ENCODE data around the gene RIPK3.
"Not testable (repeated sequence)": the region's sequence is repeated elsewhere in the genome, so short reads cannot be mapped to it uniquely, and the experiment has no call there.

Gene RIPK3

DNA sequence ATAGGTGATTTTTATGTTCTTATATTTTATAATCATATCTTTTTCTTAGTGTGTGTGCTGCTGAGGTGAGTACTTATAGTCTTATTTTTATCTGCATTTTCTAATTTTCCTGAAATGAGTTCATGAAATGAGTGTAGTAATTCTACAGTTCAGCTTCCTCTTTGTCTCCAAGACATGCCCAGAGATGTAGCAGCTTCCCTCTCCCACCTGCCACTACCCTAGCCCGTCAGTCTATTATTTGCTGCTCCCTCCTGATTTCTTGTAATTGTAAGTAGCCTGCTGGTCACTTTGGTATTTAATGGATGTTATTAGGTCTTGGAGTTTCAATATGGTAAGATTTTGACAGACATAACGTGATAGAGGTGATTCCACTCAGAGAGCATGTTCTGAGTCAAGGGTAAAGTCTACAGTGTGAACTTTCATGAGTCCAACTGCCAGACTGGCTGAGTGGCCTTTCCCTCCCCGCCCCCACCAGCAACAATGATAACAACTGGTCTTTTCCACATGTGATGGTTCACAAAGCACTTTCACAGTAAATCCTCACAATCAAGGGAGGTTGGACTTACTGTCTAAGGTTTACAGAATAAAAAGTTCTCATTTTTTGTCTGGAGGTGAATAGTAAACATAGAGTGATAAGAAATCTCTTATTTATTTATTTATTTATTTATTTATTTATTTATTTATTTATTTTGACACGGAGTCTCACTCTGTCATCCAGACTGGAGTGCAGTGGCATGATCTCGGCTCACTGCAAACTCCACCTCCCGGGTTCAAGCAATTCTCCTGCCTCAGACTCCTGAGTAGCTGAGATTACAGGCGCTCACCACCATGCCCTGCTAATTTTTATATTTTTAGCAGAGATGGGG lies 4.2 kb upstream of the RIPK3 start:
- DNase-seq: no peak

DNA sequence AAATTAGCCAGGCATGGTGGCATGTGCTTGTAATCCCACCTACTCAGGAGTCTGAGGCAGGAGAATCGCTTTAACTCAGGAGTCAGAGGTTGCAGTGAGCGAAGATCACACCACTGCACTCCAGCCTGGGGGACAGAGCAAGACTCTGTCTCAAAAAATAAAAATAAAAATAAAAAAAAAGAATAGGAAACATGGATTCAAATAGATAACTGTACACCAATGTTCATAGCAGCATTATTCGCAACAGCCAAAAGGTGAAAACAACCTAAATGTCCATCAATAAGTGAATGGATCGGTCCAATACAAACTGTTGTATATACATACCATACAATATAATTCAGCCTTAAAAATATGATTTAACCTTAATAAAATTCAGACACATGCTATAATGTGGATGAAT lies 3.1 kb upstream of the RIPK3 start:
- DNase-seq: no peak

DNA sequence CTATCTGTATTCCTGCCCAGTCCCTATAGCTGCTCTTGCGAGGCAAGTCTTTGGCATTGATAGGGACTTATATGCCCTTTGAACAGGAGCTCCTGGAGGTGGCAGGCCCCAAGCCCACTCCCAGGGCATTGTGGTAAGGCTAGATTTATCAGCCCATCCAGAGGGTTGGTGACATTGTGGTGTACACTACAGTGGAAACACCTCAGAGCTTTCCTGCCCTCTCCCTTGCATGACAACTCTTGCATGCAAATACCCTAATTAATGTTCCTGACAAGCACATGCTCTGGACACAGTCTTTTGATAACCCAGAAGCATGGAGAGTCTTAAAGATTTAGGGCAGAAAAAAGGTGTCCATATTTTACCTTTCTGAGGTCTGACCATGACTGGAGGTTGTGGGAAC lies 815 bp upstream of the RIPK3 start:
- no peak for DNase-seq

DNA sequence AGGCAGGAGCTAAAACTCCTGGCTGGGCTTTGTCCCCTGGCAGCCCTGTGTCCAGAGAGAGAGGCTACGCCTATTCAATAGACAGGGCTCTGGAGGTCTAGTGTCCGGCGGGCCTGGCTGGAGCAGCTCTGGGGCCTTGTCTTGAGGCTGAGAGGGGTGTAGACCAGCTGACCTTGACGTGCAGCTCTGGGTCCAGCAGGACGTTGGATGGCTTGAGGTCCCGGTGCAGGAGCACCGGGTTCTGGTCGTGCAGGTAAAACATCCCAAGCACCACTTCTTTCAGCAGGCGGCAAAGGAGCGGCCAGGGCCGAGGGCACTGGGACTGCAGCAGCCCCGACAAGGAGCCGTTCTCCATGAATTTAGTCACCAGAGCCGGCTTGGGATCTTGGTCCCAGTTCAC lies 948 bp downstream of the RIPK3 start:
- DNase-seq: no peak

DNA sequence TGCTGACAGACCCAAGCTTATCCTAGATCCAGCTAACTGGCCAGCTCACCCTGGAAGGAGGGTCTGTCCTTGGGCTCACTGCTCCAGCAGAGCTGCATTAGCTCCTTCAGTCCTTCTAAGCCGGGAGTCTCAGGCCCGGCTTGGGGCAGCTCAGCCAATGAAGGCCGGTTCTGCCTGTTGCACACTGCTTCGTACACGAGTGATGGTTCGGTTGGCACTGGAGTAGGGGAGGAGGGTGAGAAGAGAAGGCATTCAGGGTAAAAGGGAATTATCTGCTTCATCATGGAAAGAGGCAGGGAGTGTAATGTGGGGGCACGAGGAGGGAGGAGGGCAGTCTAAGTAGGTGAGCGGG lies 2.0 kb downstream of the RIPK3 start:
- DNase-seq: no peak

DNA sequence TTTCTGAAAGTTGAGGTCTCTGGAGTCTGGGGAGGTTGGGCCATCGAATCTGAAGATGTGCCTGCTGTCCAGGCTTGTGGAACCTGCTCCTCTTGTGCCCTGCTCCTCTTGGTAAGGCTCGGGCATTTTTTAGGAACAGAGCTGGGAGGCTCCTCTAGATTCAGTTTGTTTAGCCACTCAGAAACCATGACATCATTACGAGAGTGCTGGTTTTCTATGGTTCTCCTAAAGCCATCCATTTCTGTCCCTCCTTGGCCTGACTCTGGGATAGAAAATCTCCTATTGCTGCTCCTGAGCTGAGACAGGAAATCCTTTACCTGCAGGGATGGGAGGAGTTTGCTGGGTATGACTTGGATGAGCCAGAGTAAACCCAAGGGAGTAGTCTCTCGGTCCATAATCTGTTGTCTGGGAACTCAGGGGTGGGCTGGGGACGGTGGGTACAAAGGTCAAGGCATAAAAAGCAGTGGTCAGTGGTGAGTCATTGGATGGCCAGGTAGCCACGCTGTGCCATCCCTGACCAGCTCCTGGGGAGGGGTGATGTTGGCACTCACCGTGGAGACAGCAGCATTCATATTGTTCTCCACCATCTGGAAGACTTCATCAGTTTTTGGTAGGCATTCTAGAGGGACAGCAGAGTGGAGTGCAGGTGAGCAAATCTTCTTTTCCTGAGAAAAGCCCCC lies 2.5 kb downstream of the RIPK3 start:
- DNase-seq: no peak

DNA sequence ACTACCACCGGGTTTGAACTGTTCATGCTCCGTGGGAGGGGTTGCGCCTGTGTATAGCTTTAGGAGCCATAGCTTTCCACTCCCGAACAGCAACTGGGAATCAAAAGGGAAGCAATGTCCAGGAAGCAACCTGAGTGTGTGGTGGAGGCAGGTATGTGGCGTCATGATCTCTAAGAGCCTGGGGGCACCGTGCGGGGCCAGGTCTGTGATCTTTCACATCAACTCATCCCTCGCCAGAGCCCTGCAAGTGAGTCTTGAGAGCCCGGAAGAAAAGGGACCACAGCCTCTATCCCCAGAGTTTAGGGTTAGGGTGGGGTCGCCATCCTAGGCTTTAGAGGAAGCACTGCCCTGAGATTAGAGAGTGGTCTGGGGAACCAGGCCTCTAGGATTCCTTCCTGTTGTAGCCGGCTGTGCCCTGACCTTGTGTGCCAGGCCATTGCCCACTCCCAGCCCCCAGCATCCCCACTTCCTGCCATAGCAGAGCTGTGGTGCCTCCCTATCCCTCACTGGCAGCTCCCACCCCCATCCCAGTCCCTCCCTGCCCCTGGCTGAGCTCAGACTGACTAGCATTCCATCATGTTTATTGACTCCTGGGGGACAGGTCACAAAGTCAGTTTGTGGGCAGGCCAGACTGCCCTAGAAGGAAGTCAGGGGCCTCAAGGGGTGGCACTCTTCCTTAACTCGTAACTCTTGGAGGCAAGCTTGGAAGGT lies 4.2 kb downstream of the RIPK3 start:
- DNase-seq: no peak

DNA sequence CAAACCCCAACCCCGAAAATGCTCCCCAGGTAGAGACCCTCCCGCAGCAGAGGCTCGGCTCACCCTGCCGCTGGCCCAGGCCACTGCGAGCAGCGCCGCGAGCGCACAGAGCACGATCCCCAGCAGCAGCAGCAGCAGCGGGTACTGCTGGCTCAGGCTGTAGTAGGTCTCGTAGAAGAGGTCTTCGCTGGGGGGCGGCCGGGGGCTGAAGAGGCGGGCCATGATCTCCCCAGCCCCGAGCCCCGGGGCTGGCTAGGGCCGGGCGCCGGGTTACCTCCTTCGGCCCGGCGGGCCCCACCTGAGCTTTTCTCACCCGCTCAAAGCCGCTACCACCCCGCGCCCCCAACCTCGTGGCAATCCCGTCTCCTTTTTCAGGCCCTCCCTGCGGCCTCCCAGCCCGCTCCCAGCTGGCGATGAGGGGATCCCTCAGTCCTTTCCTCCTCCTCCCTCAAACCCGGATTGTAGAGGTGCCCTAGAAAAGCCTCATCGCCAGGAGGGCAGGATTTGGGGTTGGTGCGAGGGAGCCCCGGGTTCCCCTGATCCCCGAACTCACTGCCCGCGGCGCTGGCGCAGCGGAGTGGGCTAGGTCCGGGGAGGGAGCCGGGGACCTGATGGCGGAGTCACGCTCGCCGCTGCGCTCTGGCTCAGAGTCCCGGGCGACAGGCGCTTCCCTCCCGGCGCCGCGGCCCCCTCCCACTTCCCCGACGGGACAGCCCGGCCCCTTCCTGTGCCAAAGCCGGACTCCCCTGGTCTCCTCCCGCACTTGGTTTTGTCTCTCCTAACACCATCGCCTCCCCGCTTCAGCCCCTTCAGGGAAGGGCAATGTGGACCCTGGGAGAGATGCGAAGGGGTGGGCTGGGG lies 5.1 kb downstream of the RIPK3 start, which contains the start of gene ADCY4:
ADCY4 (minus strand) TSS at position 641 of the 861 bp plus-strand sequence; CDS start at position 222, 419 bp downstream.
- no peak for DNase-seq

DNA sequence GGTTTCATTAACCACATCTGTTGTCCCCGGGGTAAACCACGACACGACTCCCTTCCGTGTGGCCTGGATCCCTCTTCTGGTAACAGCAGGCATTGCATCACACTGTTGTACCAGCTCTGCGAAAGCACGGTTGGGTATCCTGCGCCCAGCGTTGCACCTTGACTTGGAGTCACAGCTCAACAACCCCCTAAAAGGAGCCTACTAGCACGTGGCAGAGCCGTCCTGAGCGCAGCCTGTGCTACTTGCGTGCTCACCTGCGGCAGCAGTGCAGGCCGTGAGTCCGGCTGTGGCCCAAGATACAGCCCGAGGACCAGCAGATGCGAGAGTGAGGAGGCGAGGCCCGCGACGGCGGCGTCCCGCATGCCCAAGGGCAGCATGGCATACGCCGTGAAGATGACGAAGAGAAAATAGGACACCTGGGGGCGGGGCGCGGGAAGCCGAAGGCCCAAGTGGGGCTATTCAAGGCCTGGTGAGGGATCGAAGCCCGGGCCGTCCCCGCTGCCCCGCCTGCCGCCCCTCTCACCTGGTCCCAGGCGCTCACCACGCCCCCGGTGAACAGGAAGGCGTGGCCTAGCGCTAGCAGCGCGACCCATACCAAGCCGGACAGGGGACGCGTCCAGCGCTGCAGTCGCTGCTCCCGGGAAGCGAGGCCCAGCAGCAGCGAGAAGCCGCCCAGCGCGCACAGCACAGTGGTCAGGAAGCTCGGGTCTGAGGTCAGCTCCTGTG lies 7.4 kb downstream of the RIPK3 start:
- DNase-seq: peak; percentile 65

DNA sequence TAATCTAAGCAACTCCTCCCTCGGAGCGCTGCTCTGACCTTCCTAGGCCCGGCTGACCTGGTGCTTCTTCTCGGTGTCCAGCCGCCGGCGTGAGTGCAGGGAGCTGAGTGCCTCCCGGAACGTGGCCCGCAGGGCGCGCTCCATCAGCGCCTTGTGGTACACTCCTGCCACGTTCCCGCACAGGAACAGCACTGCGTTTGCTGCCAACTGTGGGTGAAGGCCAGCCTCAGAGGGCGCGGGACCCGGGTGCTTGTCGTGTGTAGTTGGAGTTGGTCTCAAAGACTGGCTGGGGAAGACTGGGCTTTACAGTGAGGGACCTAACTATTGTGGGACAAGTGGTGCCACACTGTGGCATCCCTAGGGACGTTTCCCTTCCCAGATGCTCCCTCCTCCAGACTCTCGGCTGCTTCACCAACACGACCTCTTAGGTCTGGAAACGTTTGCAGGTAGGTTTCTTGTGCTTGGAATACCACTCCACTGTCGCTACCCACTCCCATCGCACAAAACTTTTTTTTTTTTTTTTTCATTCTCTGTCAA lies 8.0 kb downstream of the RIPK3 start:
- no peak for DNase-seq

DNA sequence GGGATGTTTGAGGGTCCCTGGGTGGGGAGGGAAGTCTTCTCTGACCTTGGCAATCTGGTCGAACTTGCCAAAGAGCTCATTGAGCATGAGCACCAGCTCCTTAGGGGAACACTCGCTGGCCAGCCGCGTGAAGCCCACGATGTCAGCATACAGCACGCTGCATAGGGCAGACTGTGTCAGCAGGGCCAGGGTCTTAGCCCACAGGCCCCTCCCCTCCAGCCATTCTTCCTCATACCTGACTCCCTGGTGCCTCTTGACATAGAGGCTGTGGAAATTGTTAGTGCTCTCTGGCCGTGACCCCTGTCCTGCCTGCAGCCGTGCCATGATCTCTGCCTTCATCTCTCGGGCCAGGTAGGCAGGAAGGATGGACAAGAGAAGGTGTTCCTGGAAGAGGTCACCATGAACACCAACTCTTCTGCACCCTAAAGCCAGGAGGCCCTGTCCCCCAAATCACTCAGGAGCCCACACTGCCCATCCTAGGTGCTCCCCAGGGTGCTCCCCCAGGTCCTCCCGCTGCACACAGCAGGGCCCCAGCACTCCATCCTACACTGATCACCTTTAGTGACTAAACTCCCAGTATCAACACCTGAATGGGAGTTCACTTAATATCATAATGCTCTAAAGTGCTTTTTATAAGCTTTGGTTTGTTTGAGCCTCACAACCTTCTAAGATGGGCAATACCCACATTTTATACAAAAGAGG lies 8.7 kb downstream of the RIPK3 start:
- no peak for DNase-seq

DNA sequence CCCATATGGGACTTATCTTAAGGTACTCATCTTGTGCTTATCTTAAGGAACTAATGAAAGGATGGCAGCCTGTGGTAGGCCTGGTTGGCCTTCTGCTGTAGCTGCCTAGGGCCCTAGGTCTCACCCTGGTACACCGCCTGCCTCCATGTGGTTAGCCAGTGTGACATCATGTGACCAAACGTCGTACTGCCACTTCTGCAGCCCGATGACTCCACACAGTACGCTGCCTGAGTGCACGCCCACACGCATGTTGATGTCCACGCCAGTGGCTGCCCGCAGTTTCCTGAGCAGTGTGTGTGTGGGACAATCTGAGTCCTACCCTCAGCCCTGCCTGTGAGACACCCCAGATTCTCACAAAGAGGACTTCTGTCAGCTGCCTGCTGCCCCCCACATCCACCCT lies 10.1 kb downstream of the RIPK3 start:
- no peak for DNase-seq

DNA sequence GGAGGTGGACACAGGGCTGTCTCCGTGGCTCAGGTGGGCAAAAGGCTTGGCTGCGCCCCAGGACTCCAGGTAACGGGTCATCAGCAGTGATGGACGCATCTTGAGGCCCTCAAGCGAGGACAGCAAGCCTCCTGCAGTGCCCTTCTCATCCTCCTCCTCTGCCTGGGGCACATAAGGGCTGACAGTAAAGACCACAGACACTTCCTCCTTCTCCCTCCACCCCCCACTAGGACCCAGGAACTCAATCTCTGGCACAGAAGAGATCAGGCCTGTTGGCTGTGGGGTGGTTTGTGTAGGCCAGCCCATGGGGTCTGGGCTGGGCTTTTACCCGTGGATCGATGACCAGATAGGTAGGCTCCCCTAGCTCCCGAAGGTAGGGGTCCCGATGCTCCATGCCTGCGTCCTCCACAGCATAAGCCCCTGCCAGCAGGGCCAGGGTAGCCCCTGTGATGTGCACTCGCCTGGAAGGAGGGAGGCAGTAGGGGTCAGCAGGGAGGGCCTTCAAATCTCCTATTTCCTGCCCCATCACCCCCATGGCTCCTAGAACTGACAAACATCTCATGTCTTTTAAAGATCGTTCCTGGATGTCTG lies 10.6 kb downstream of the RIPK3 start:
- no peak for DNase-seq

DNA sequence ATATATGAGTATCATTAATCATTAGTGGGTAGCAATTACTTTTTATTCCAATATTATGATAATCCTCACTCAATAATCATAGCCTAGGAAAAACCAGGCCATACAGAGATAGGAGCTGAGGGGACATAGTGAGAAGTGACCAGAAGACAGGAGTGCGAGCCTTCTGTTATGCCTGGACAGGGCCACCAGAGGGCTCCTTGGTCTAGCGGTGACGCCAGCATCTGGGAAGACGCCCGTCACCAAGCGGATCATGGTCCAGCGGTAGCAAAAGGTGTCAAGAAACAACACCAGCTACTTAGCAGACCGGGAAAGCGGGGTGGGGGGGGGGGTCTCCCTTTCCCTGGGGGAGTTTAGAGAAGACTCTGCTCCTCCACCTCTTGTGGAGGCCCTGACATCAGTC lies 11.9 kb downstream of the RIPK3 start:
- DNase-seq: not testable (repeated sequence)

DNA sequence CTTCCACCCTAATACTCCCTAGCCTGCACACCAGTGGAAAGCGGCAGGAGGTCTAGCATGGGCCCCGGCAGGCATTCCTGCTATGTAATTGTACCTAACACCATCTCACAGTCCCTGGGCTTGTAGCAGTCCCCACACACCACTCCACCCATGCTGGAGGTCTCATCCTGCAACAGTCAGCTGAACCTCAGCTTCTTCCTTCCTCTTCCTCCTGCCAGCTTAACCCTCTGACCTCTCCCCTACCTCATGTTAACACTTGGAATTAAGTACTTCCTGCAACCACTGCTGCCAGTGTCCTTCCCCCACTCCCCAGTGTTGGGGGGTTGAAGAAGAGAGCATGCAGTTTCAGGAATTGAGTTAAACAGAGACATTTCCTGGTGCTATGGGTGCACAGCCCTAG lies 12.5 kb downstream of the RIPK3 start:
- no peak for DNase-seq

DNA sequence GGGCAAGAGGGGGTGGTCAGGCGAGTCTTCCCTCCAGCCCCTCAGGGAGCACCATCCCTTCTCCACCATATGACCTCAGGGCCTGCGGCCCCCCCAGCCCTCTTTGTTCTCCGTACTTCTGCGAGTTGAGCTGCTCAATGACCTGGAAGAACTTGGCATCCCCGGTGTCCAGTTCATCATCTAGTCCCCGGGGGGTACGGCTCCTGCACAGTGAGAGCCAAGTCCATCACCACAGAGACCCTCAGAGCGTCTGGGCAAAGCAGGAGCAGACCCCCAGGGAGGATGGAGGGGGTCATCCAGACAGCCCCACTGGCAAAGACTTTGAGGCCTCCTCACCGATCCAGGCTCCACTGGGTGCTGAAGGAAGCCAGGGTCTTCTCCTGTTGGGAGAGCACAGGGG lies 13.8 kb downstream of the RIPK3 start:
- no peak for DNase-seq

DNA sequence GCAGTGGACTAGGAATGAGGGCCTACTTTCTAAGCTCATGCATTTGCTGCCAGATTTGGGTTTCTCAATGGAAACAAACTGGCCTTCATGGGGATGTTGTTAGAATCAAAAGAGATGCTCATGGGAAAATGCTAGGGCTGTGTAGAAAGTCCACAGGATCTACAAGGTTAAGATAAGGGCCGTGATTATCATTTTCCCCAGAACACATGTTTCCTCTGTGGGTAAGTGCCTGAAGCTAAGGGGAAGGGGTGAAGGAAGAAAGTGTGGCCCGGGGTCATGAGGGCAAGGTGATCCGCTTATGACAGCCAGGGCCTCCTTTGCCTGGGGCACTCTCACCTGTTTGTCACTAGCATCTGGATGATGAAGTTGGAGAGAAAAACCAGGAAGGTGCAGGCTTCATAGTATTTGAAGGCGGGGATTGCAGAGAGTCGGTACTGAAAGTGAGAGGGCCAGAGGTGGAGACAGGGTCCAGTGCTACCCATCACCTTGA lies 14.7 kb downstream of the RIPK3 start:
- DNase-seq: no peak

DNA sequence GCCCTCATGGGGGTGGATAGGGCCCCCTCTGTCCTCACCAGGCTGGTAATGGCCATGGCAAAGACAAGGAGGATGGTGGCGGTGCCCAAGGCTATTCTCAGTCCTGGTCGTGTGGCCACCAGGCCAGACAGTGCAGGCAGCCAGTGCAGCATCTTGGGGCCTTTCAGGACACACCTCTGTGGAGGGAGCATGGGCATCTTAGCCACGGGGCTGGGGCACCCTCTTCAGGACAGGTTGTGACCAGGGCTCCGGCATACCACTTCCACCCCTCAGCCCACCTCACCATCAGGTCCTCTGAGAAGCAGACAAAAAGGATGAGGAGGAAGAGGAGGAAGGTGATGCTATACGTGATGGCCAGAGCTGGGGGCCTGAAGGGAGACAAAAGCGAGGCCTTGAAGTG lies 15.8 kb downstream of the RIPK3 start:
- no peak for DNase-seq

DNA sequence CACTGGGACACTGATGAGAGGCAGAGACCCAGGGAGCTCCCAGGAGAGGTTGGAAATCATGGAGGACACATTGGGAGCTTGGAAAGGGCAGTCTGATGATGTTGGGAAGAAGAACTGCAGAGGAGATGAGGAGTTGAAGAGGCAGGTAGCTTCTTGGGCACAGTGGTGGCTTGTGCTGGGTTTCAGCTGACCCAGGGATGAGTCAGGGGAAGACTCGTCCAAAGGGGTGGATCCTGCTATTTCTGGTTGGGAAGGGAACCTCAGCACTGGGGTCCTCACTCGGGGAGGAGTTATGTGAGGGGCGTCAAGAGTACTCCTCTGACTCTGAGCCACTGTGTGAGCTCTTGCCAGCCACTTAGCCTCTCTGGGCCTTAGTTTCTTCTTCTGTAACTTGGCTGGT lies 16.4 kb downstream of the RIPK3 start:
- no peak for DNase-seq

DNA sequence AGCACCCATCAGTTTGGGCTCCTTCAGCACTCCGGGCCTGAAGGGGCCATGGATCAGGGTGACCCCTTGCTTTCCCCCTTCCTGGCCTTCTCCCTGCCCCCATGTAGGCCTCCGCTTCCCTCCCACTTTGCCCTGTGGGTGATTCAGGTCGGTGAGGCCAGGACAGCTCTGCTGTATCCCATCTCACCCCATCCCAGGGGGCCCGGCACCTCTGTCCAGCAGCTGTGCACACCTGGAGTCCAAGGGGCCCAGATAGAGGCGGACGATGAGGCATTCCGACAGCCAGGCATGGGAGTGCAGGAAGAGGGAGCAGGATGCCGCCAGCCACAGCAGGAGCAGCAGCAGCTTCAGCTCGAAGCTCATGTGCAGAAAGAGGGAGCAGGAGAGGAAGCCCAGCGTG lies 17.1 kb downstream of the RIPK3 start:
- DNase-seq: no peak
